Fibroblast of lung (primary cell): ENCODE results near the gene FASTK. TPM values are rescaled to one million over a fixed set of nuclear protein-coding genes. Genes with fewer than 3 reads are reported as not detected.

ENCODE experiments used
- DNase-seq, 2 donors: peaks; one replicate each; pipeline versions ENCODE4 v3.0.0 to v3.0.0-alpha.2; 2010; ENCODE audit warnings: low read depth in 2 of 2
- H2AFZ ChIP-seq: 2 replicates; pipeline ENCODE4 v1.5.1; 2012; ENCODE audit warnings: low read length, control low read depth, inconsistent platforms
- H3K27ac ChIP-seq: 2 replicates; pipeline ENCODE4 v1.5.1; 2011; ENCODE audit warnings: low read length, control low read depth; ENCODE audit not compliant: insufficient read depth
- H3K27me3 ChIP-seq: 2 replicates; pipeline ENCODE4 v1.5.1; 2011; ENCODE audit warnings: mild to moderate bottlenecking, low read length; ENCODE audit not compliant: control insufficient read depth, insufficient read depth
- H3K36me3 ChIP-seq: 2 replicates; pipeline ENCODE4 v1.5.1; 2011; ENCODE audit warnings: low read length; ENCODE audit not compliant: control insufficient read depth, insufficient read depth
- H3K4me1 ChIP-seq: 2 replicates; pipeline ENCODE4 v1.5.1; 2011; ENCODE audit warnings: low read length; ENCODE audit not compliant: control insufficient read depth, insufficient read depth; ENCODE audit errors: extremely low read depth
- H3K4me2 ChIP-seq: 2 replicates; pipeline ENCODE4 v1.5.1; 2011; ENCODE audit warnings: low read length, control low read depth; ENCODE audit not compliant: insufficient read depth; ENCODE audit errors: extremely low read depth
- H3K4me3 ChIP-seq, 4 experiments: fragments of 200-600 bp in 1 of 4; sonication (generic) in 1 of 4; replicated peaks in 1 of 4; 2 replicates each; pipeline ENCODE4 v1.5.1; 2011 to 2016; ENCODE audit warnings: low read length in 4 of 4, low read depth in 3 of 4, mild to moderate bottlenecking in 3 of 4, control low read depth in 2 of 4, inconsistent platforms in 1 of 4, mixed read lengths in 1 of 4; ENCODE audit not compliant: insufficient read depth in 1 of 4; ENCODE audit errors: control extremely low read depth in 1 of 4
- H3K79me2 ChIP-seq: 2 replicates; pipeline ENCODE4 v1.5.1; 2012; ENCODE audit warnings: mild to moderate bottlenecking, low read length, inconsistent platforms; ENCODE audit not compliant: control insufficient read depth, insufficient read depth
- H3K9ac ChIP-seq: 2 replicates; pipeline ENCODE4 v1.5.1; 2011; ENCODE audit warnings: mild to moderate bottlenecking, low read length, control low read depth; ENCODE audit not compliant: insufficient read depth
- H3K9me3 ChIP-seq: 2 replicates; pipeline ENCODE4 v1.5.1; 2012; ENCODE audit warnings: low read depth, low read length; ENCODE audit not compliant: control insufficient read depth, insufficient read depth
- H4K20me1 ChIP-seq: 2 replicates; pipeline ENCODE4 v1.5.1; 2011; ENCODE audit warnings: low read length; ENCODE audit not compliant: control insufficient read depth, insufficient read depth; ENCODE audit errors: extremely low read depth
- EZH2 ChIP-seq: IDR thresholded peaks from 2 replicates; pipeline ENCODE4 v1.5.1; 2012; ENCODE audit warnings: low read length, control low read depth, mild to moderate bottlenecking; ENCODE audit errors: missing control alignments
- polyA plus RNA-seq, 2 donors: library from polyadenylated mRNA; depleted of rRNA in 1 of 2; stranded (reverse) in 1 of 2; unstranded in 1 of 2; fragments of >200 nt; gene quantifications; 2 replicates each; pipeline ENCODE4 v1.2.1, GENCODE V29; 2011 to 2012; ENCODE audit warnings: missing spikeins in 1 of 2
- total RNA-seq: library from RNA; depleted of rRNA; stranded (reverse); fragments of >200 nt; gene quantifications from 2 replicates; pipeline ENCODE4 v1.2.1, GENCODE V29; 2014
- TF ChIP-seq, protein P1 (sequence below), 2 donors: IDR thresholded peaks in 1 of 2; conservative IDR thresholded peaks in 1 of 2; 1 replicate in 1 of 2; 2 replicates in 1 of 2; pipeline ENCODE4 v1.5.1; 2011 to 2012; ENCODE audit warnings: low read length in 2 of 2, control low read depth in 1 of 2, inconsistent platforms in 1 of 2, low read depth in 1 of 2, mild to moderate bottlenecking in 1 of 2

The FASTK gene
- total and polyA plus RNA-seq, 2 donors (not counting 1 experiment from before 2014, with no cell fraction given) = 33.8 to 69.5 TPM

DNA sequence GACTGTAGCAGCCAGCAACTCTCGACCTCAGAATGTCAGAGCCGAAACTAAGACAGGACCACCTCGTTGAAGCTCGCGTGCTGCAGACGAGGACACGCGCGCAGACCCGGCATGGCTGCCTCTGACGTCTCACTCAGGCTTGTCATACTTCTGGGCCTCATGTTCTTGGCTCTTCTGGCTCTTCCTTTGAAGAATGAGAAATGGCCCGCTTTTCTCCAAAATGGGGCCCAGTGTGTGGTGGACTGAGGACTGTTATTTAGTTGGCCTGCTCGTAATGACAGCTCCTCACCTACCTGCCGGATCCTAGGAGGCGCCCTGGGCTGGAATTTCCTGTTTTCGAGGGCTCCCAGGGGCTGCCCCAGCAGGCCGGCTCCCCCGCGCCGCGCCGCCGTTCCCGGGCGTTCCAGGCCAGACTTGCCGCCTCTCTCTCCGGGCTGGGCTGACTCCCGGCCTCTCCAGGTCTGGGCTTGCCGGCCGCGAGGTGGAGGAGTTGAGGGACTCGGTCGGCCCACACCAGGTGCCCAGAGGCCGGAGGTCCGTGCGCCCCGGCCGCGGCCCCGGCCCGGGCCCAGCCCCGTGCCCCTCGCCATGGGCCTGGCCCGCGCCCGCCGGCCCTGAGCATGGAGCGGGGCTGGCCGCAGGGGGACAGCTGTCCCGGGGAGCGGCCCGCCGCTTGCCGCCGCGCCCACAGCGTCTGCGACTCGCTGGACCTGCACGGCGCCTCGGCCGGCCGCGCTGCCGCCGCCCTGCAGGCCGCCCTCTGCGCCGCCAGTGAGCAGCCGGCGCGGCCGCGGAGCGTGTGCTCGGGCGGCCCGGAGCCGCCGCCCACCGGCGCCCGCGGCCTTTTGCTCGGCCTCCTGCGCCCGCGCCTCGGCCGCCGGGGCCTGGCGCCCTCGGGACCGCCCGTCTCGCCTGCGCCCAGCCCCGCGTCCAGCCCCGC is 33.8 kb upstream of the FASTK start:
- H3K36me3 ChIP-seq = peaks cover 8% of the 10 kb centered on the region
- H3K4me3 ChIP-seq = no peak overlapping the region
- peak; percentile 12 to 44 for DNase-seq
- H3K4me2 ChIP-seq = peak overlapping the region; percentile 40
- no peak for TF ChIP-seq EZH2
- TF ChIP-seq, protein P1, sequence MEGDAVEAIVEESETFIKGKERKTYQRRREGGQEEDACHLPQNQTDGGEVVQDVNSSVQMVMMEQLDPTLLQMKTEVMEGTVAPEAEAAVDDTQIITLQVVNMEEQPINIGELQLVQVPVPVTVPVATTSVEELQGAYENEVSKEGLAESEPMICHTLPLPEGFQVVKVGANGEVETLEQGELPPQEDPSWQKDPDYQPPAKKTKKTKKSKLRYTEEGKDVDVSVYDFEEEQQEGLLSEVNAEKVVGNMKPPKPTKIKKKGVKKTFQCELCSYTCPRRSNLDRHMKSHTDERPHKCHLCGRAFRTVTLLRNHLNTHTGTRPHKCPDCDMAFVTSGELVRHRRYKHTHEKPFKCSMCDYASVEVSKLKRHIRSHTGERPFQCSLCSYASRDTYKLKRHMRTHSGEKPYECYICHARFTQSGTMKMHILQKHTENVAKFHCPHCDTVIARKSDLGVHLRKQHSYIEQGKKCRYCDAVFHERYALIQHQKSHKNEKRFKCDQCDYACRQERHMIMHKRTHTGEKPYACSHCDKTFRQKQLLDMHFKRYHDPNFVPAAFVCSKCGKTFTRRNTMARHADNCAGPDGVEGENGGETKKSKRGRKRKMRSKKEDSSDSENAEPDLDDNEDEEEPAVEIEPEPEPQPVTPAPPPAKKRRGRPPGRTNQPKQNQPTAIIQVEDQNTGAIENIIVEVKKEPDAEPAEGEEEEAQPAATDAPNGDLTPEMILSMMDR (conservative IDR thresholded peaks at IDR 0.05 in 1 of 2, IDR thresholded peaks at IDR 0.05 in 1 of 2; ENCODE audit: low read depth in 1 of 2, low read length in 2 of 2) = no peak
- peaks cover 25% of the 10 kb centered on the region for H3K79me2 ChIP-seq
- H2AFZ ChIP-seq = no peak overlapping the region
- H3K4me1 ChIP-seq = peaks cover 16% of the 10 kb centered on the region
- no peaks in the 10 kb centered on the region for H3K27me3 ChIP-seq
- H4K20me1 ChIP-seq = no peaks in the 10 kb centered on the region
- peak overlapping the region; percentile 59 for H3K27ac ChIP-seq
- no peaks in the 10 kb centered on the region for H3K9me3 ChIP-seq
- H3K9ac ChIP-seq = peak overlapping the region; percentile 7

DNA sequence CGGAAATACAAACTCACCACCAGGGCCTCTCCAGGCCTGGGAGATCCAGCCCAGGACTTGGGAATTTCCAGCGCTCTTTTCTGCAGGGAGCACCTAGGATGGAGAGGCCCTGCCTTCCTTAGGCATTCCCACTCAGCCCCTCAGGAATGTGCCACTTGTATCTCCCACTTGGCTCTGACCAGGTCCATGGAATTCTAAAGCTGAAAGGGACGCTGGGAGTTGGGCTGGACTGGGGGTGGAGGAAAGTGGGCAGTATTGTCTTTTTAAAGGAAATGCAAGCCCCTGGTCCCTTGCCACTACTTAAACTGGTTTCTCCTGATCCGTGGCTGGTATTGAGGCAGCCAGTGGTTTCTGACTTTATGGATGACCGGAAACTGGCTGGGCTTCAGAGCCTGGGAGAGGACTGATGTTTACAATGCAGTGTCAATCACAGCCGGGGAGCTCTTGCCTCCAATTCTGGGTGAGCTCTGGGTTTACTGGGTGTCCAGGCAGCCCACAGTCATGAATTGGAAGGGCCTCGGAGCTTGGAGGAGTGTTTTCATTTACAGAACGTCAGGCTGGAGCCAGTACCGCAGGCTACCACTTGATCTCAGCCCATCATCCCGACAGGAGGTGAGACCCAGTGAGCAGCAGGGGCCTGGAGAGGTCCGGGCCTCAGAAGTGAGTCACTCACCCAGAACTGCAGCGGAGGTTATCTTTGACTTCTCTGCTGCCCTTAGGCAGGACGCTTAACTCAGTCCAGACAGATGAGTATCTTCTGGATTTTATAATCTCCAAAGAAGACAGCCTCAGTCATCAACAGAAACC is 32.9 kb upstream of the FASTK start:
- Histone ChIP-seq H3K4me2 (peak overlapping the region; percentile 40), H3K9ac (no peak overlapping the region), H3K27me3 (no peaks in the 10 kb centered on the region), H4K20me1 (no peaks in the 10 kb centered on the region), H3K4me3 (no peak overlapping the region), H2AFZ (no peak overlapping the region), H3K9me3 (no peaks in the 10 kb centered on the region), H3K27ac (peak overlapping the region; percentile 59), H3K4me1 (peaks cover 19% of the 10 kb centered on the region), H3K36me3 (peaks cover 2% of the 10 kb centered on the region), H3K79me2 (peaks cover 25% of the 10 kb centered on the region)
- peak; percentile 48 to 98 for DNase-seq
- TF ChIP-seq EZH2 = no peak
- TF ChIP-seq, protein P1 (conservative IDR thresholded peaks at IDR 0.05 in 1 of 2, IDR thresholded peaks at IDR 0.05 in 1 of 2; ENCODE audit: low read depth in 1 of 2, low read length in 2 of 2) = no peak
